HEK293 (cell line): Measurements from ENCODE around the gene DMPK.

Source experiments
- CTCF ChIA-PET: fragments of 350-600 bp; formaldehyde crosslinking; extraction: SDS; loops from one replicate; lab custom pipeline; 2021; ENCODE audit warnings: antibody characterized with exemption; lab: Yijun Ruan, JAX
- POLR2A ChIA-PET: fragments of 300-600 bp; formaldehyde crosslinking; extraction: SDS; loops from one replicate; lab custom pipeline; 2020; ENCODE audit warnings: antibody characterized with exemption, inconsistent platforms; lab: Yijun Ruan, JAX
- H3K27ac ChIP-seq: fragments of 200-500 bp; sonication (Bioruptor generic); 2 replicates; pipeline ENCODE4 v1.5.1; 2014; ENCODE audit warnings: low read depth, low read length, control low read depth, inconsistent platforms; ENCODE audit errors: extremely low read depth
- H3K36me3 ChIP-seq, 2 experiments: fragments of 200-500 bp in 1 of 2; sonication (Bioruptor generic) in 1 of 2; 1 replicate in 1 of 2; 2 replicates in 1 of 2; pipeline ENCODE4 v1.5.1; 2014 to 2017; ENCODE audit warnings: inconsistent platforms in 2 of 2, low read length in 2 of 2; ENCODE audit not compliant: control insufficient read depth in 2 of 2, insufficient read depth in 1 of 2
- H3K4me1 ChIP-seq: fragments of 200-500 bp; sonication (Bioruptor generic); 2 replicates; pipeline ENCODE4 v1.5.1; 2014; ENCODE audit warnings: mild to moderate bottlenecking, low read length, inconsistent platforms; ENCODE audit not compliant: control insufficient read depth, insufficient read depth
- H3K4me3 ChIP-seq: 2 replicates; pipeline ENCODE4 v1.5.1; 2011; ENCODE audit warnings: low read depth, mild to moderate bottlenecking, control low read depth, low read length, moderate library complexity
- H3K9me3 ChIP-seq: fragments of 200-500 bp; sonication (Bioruptor generic); 2 replicates; pipeline ENCODE4 v1.5.1; 2014; ENCODE audit warnings: low read depth, low read length, inconsistent platforms; ENCODE audit not compliant: control insufficient read depth, insufficient read depth
- GLI2 ChIP-seq: fragments of 450-650 bp; formaldehyde crosslinking; IDR thresholded peaks from 2 replicates; pipeline ENCODE4; 2017; ENCODE audit warnings: missing biosample characterization, missing genetic modification characterization, low read depth, borderline replicate concordance
- KLF10 ChIP-seq: fragments of 450-650 bp; IDR thresholded peaks from 2 replicates; pipeline ENCODE4 v1.5.1; 2018; ENCODE audit warnings: missing biosample characterization, mild to moderate bottlenecking, missing genetic modification characterization
- ZBTB10 ChIP-seq: fragments of 450-650 bp; formaldehyde crosslinking; IDR thresholded peaks from 2 replicates; pipeline ENCODE4 v1.5.1; 2016; ENCODE audit warnings: missing biosample characterization, missing genetic modification characterization
- ZEB2 ChIP-seq: fragments of 450-650 bp; formaldehyde crosslinking; IDR thresholded peaks from 2 replicates; pipeline ENCODE4 v1.5.1; 2016; ENCODE audit warnings: missing biosample characterization, missing genetic modification characterization
- ZIC2 ChIP-seq: fragments of 450-650 bp; formaldehyde crosslinking; IDR thresholded peaks from 2 replicates; pipeline ENCODE4 v1.5.1; 2016; ENCODE audit warnings: missing biosample characterization, missing genetic modification characterization
- ZNF146 ChIP-seq: fragments of 450-650 bp; formaldehyde crosslinking; IDR thresholded peaks from 2 replicates; pipeline ENCODE4 v1.5.1; 2016; ENCODE audit warnings: missing biosample characterization, missing genetic modification characterization
- ZNF148 ChIP-seq: fragments of 450-650 bp; formaldehyde crosslinking; IDR thresholded peaks from 2 replicates; pipeline ENCODE4 v1.5.0; 2017; ENCODE audit warnings: missing biosample characterization, missing genetic modification characterization, borderline replicate concordance
- ZNF202 ChIP-seq: fragments of 450-650 bp; formaldehyde crosslinking; IDR thresholded peaks from 2 replicates; pipeline ENCODE4 v1.5.1; 2016; ENCODE audit warnings: missing biosample characterization, missing genetic modification characterization, borderline replicate concordance
- ZNF221 ChIP-seq: fragments of 450-650 bp; formaldehyde crosslinking; IDR thresholded peaks from 2 replicates; pipeline ENCODE4 v1.5.1; 2017; ENCODE audit warnings: missing biosample characterization, missing genetic modification characterization, borderline replicate concordance
- ZNF274 ChIP-seq, 2 experiments: fragments of 200-500 bp in 1 of 2; fragments of 450-650 bp in 1 of 2; sonication (Bioruptor generic) in 1 of 2; formaldehyde crosslinking in 1 of 2; IDR thresholded peaks; 2 replicates each; pipeline versions ENCODE4 v1.5.1 to v1.6.1; 2014 to 2016; ENCODE audit warnings: borderline replicate concordance in 1 of 2, inconsistent platforms in 1 of 2, low read length in 1 of 2, missing biosample characterization in 1 of 2, missing genetic modification characterization in 1 of 2
- ZNF311 ChIP-seq: fragments of 450-650 bp; formaldehyde crosslinking; IDR thresholded peaks from 2 replicates; pipeline ENCODE4 v1.5.1; 2017; ENCODE audit warnings: missing biosample characterization, missing genetic modification characterization, borderline replicate concordance
- ZNF510 ChIP-seq: fragments of 450-650 bp; formaldehyde crosslinking; IDR thresholded peaks from 2 replicates; pipeline ENCODE4 v1.5.1; 2018; ENCODE audit warnings: mild to moderate bottlenecking, missing genetic modification characterization, missing biosample characterization; ENCODE audit not compliant: insufficient replicate concordance
- ZNF530 ChIP-seq: fragments of 450-650 bp; formaldehyde crosslinking; IDR thresholded peaks from 2 replicates; pipeline ENCODE4 v1.5.1; 2016; ENCODE audit warnings: low read depth, missing biosample characterization, missing genetic modification characterization
- ZNF544 ChIP-seq: fragments of 450-650 bp; formaldehyde crosslinking; IDR thresholded peaks from 2 replicates; pipeline ENCODE4 v1.5.0; 2017; ENCODE audit warnings: missing biosample characterization, missing genetic modification characterization
- ZNF580 ChIP-seq: fragments of 450-650 bp; formaldehyde crosslinking; IDR thresholded peaks from 2 replicates; pipeline ENCODE4 v1.5.1; 2016; ENCODE audit warnings: missing biosample characterization, missing genetic modification characterization
- ZNF830 ChIP-seq: fragments of 450-650 bp; IDR thresholded peaks from 2 replicates; pipeline ENCODE4 v1.5.0; 2018; ENCODE audit warnings: missing biosample characterization, missing genetic modification characterization, low read depth, mild to moderate bottlenecking, moderate library complexity
- ZSCAN23 ChIP-seq: fragments of 450-650 bp; formaldehyde crosslinking; IDR thresholded peaks from 2 replicates; pipeline ENCODE4 v1.5.1; 2016; ENCODE audit warnings: missing biosample characterization, missing genetic modification characterization

Gene DMPK

GRCh38 chr19:45772912-45773311 lies 9.4 kb downstream of the DMPK start:
- H3K4me1 ChIP-seq, result peaks cover 6% of the 10 kb centered on the region
- TF ChIP-seq ZNF146 (tag by site-specific recombination), result no peak
- no peak for TF ChIP-seq GLI2 (tag by site-specific recombination)
- no peak for TF ChIP-seq ZBTB10
- TF ChIP-seq, all 188 proteins: peak for 0
- no peaks in the 10 kb centered on the region for H3K9me3 ChIP-seq
- H3K4me3 ChIP-seq, result no peak overlapping the region
- ChIA-PET CTCF (interaction anchor here (1.1 to 2.5 kb wide), 3 partner anchors 26 to 80 kb away, joined by 4 to 9 read pairs (median 9); no protein-coding TSS in a partner anchor), POLR2A (interaction anchor here (1.4 to 7.2 kb wide), 5 partner anchors 10 to 84 kb away, joined by 3 to 111 read pairs (median 11); partner anchors contain the start of genes DMPK, DMWD, QPCTL and SNRPD2)
- peak overlapping the region; percentile 32; the same call in 1 of the 2 replicates for H3K27ac ChIP-seq
- H3K36me3 ChIP-seq, result peaks cover 16 to 44% of the 10 kb centered on the region in 2 experiments

GRCh38 chr19:45772130-45772840 lies 10.0 kb downstream of the DMPK start:
- Histone ChIP-seq H3K4me1 (peaks cover 6% of the 10 kb centered on the region), H3K27ac (peak overlapping the region; percentile 32), H3K9me3 (no peaks in the 10 kb centered on the region), H3K36me3 (peaks cover 16 to 38% of the 10 kb centered on the region in 2 experiments), H3K4me3 (no peak overlapping the region)
- ChIA-PET POLR2A (interaction anchor here (1.4 to 7.2 kb wide), 5 partner anchors 11 to 84 kb away, joined by 3 to 111 read pairs (median 11); partner anchors contain the start of genes DMPK, DMWD, QPCTL and SNRPD2), CTCF (interaction anchor here (0.7 to 2.5 kb wide), 4 partner anchors 27 to 94 kb away, joined by 3 to 9 read pairs (median 6); no protein-coding TSS in a partner anchor)
- no peak for TF ChIP-seq ZNF221
- no peak for TF ChIP-seq ZBTB10
- TF ChIP-seq ZNF530, result no peak
- TF ChIP-seq ZNF311 (tag by site-specific recombination), result no peak
- TF ChIP-seq GLI2 (tag by site-specific recombination), result no peak
- no peak for TF ChIP-seq ZIC2 (tag by site-specific recombination)
- no peak for TF ChIP-seq ZNF510 (tag by site-specific recombination)
- TF ChIP-seq ZNF148 (tag by site-specific recombination), result no peak
- TF ChIP-seq ZSCAN23 (tag by site-specific recombination), result no peak
- TF ChIP-seq ZNF274 (IDR thresholded peaks at IDR 0.05; ENCODE audit: low read length), result no peak
- TF ChIP-seq ZNF274 (tag by site-specific recombination; IDR thresholded peaks at IDR 0.05; ENCODE audit: borderline replicate concordance), result no peak
- no peak for TF ChIP-seq ZNF830
- TF ChIP-seq KLF10 (tag by site-specific recombination), result no peak
- TF ChIP-seq ZNF544 (tag by site-specific recombination), result no peak
- no peak for TF ChIP-seq ZNF580 (tag by site-specific recombination)
- TF ChIP-seq ZNF202 (tag by site-specific recombination), result no peak
- TF ChIP-seq ZEB2 (tag by site-specific recombination), result no peak
- TF ChIP-seq, all 188 proteins: peak for 0
